GM04504 (cell line): ENCODE measurements around the gene CST6.

Experiments
- DNase-seq: peaks from one replicate; pipeline ENCODE4 v3.0.0-alpha.2; 2012; ENCODE audit warnings: low read depth

Gene CST6

GRCh38 chr11:66011785-66012303, at the start of gene CST6:
TSS of gene CST6 (plus strand) at chr11:66012008. CDS start at chr11:66012045, 37 bp downstream.
- DNase-seq: no peak

- no peak for DNase-seq
Measured at GRCh38 chr11:65962141-65962564, 49.7 kb upstream of the CST6 start.

- no peak for DNase-seq
Measured at GRCh38 chr11:65964906-65965305, 46.9 kb upstream of the CST6 start.

- no peak for DNase-seq
Measured at GRCh38 chr11:65965986-65966762, 45.6 kb upstream of the CST6 start.

- no peak for DNase-seq
Measured at GRCh38 chr11:65967329-65967934, 44.4 kb upstream of the CST6 start.

- no peak for DNase-seq
Measured at GRCh38 chr11:65968600-65969482, 43.0 kb upstream of the CST6 start.

GRCh38 chr11:65972116-65972515, 39.7 kb upstream of the CST6 start:
- DNase-seq: no peak

GRCh38 chr11:65973439-65974110, 38.2 kb upstream of the CST6 start:
- DNase-seq: no peak

- no peak for DNase-seq
Measured at GRCh38 chr11:65975771-65976170, 36.0 kb upstream of the CST6 start.

GRCh38 chr11:65976216-65977176, 35.3 kb upstream of the CST6 start:
- no peak for DNase-seq

- DNase-seq: no peak
Measured at GRCh38 chr11:65977621-65978390, 34.0 kb upstream of the CST6 start.

- no peak for DNase-seq
Measured at GRCh38 chr11:65978391-65979238, 33.2 kb upstream of the CST6 start.

- DNase-seq: no peak
Measured at GRCh38 chr11:65979261-65979759, 32.5 kb upstream of the CST6 start.

GRCh38 chr11:65981101-65981740, 30.6 kb upstream of the CST6 start:
- no peak for DNase-seq

- no peak for DNase-seq
Measured at GRCh38 chr11:65981972-65982823, 29.6 kb upstream of the CST6 start.

- no peak for DNase-seq
Measured at GRCh38 chr11:65982824-65983588, 28.8 kb upstream of the CST6 start.
